ENCODE measurements around the gene RFC1.
A peak's percentile ranks its signal among the peaks of the same experiment; 100 is the strongest.
"Not testable (repeated sequence)": the region's sequence is repeated elsewhere in the genome, so short reads cannot be mapped to it uniquely, and the experiment has no call there.

The RFC1 gene

GRCh38 chr4:39371209-39371608 is 5.0 kb upstream of the RFC1 start:
- H3K36me3 Mint-ChIP-seq (ENCODE audit: low read depth); H3K4me1 Mint-ChIP-seq (ENCODE audit: low read depth); H3K4me3 Mint-ChIP-seq; H3K27me3 Mint-ChIP-seq (ENCODE audit: low read depth); H3K27ac Mint-ChIP-seq; DNase-seq (ENCODE audit: low spot score): not testable (repeated sequence)
- H3K9me3 Mint-ChIP-seq, result peaks cover 25% of the 10 kb centered on the region

- Mint-ChIP-seq H3K4me1 (ENCODE audit: low read depth) (peaks cover 8% of the 10 kb centered on the region), H3K27me3 (ENCODE audit: low read depth) (no peaks in the 10 kb centered on the region), H3K9me3 (peaks cover 25% of the 10 kb centered on the region), H3K4me3 (no peak overlapping the region), H3K36me3 (ENCODE audit: low read depth) (peaks cover 5% of the 10 kb centered on the region), H3K27ac (no peak overlapping the region)
- no peak for DNase-seq (ENCODE audit: low spot score)
Observed at GRCh38 chr4:39369301-39369700, 3.1 kb upstream of the RFC1 start.

DNA sequence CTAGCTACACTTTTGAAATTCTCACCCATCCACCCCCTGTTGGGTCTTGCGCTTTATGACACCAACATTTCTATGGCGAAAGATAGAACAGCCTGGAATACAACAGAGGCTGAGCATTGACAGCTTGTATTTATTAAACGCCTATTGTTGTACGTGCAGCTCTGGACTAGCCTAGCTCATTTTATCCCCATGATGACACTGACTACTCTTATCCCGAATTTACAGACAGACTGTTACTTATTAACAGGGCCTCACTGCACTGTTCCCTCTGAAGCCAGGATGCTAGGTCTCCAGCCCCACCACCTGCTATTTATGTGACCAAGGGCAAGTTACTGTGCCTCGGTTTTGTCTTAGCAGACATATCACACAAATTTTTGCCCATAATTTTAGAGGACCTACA is 1.0 kb upstream of the RFC1 start:
- Mint-ChIP-seq H3K36me3 (ENCODE audit: low read depth) (peaks cover 11% of the 10 kb centered on the region), H3K4me3 (peak overlapping the region; percentile 7), H3K27me3 (ENCODE audit: low read depth) (no peaks in the 10 kb centered on the region), H3K4me1 (ENCODE audit: low read depth) (peaks cover 22% of the 10 kb centered on the region), H3K27ac (no peak overlapping the region), H3K9me3 (peaks cover 20% of the 10 kb centered on the region)
- no peak for DNase-seq (ENCODE audit: low spot score)

GRCh38 chr4:39365360-39365759 is 802 bp downstream of the RFC1 start:
- H3K9me3 Mint-ChIP-seq, result peaks cover 8% of the 10 kb centered on the region
- DNase-seq (ENCODE audit: low spot score), result no peak
- peak overlapping the region; percentile 87 for H3K4me3 Mint-ChIP-seq
- H3K27me3 Mint-ChIP-seq (ENCODE audit: low read depth), result no peaks in the 10 kb centered on the region
- H3K4me1 Mint-ChIP-seq (ENCODE audit: low read depth), result peaks cover 25% of the 10 kb centered on the region
- H3K27ac Mint-ChIP-seq, result peak overlapping the region; percentile 88
- H3K36me3 Mint-ChIP-seq (ENCODE audit: low read depth), result peaks cover 13% of the 10 kb centered on the region

DNA sequence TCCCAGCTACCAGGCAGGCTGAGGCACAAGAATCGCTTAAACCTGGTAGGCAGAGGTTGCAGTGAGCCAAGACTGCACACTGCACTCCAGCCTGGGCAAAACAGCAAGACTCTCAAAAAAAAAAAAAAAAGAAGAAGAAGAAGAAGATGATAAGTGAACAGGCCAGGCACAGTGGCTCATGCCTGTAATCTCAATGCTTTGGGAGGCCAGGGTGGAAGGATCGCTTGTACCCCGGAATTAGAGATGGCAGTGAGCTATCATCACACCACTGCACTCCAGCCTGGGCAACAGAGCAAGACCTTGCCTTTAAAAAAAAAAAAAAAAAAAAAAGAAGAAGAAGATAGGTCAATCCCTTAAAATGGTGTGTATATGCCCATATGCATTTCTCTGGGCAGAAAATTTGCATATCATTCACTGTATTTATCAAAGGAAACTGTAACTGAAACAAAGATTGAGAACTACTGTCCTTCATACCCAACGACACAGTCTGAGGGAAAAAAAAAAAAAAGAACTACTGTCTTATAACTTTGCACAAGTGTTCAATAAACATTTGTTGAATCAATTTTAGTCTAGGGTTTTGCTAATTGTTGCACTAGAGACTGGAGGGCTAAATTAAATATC is 2.3 kb downstream of the RFC1 start:
- peak overlapping the region; percentile 82 for H3K27ac Mint-ChIP-seq
- no peak for DNase-seq (ENCODE audit: low spot score)
- H3K4me1 Mint-ChIP-seq (ENCODE audit: low read depth), result peaks cover 28% of the 10 kb centered on the region
- peaks cover 4% of the 10 kb centered on the region for H3K9me3 Mint-ChIP-seq
- peaks cover 17% of the 10 kb centered on the region for H3K36me3 Mint-ChIP-seq (ENCODE audit: low read depth)
- H3K4me3 Mint-ChIP-seq, result peak overlapping the region; percentile 74
- H3K27me3 Mint-ChIP-seq (ENCODE audit: low read depth), result no peaks in the 10 kb centered on the region

GRCh38 chr4:39362827-39363226 is 3.3 kb downstream of the RFC1 start:
- Mint-ChIP-seq H3K36me3 (ENCODE audit: low read depth) (peaks cover 20% of the 10 kb centered on the region), H3K27me3 (ENCODE audit: low read depth) (no peaks in the 10 kb centered on the region), H3K4me3 (peak overlapping the region; percentile 23), H3K9me3 (no peaks in the 10 kb centered on the region), H3K27ac (peak overlapping the region; percentile 8), H3K4me1 (ENCODE audit: low read depth) (peaks cover 30% of the 10 kb centered on the region)
- no peak for DNase-seq (ENCODE audit: low spot score)

- not testable (repeated sequence) for H3K27ac Mint-ChIP-seq; H3K27me3 Mint-ChIP-seq (ENCODE audit: low read depth); H3K9me3 Mint-ChIP-seq; DNase-seq (ENCODE audit: low spot score); H3K4me3 Mint-ChIP-seq
- Mint-ChIP-seq H3K36me3 (ENCODE audit: low read depth) (peaks cover 21% of the 10 kb centered on the region), H3K4me1 (ENCODE audit: low read depth) (peaks cover 37% of the 10 kb centered on the region)
Observed at GRCh38 chr4:39360611-39361010, 5.6 kb downstream of the RFC1 start.

GRCh38 chr4:39357002-39357401 is 9.2 kb downstream of the RFC1 start:
- no peak for DNase-seq (ENCODE audit: low spot score)
- H3K27me3 Mint-ChIP-seq (ENCODE audit: low read depth), result no peaks in the 10 kb centered on the region
- peaks cover 26% of the 10 kb centered on the region for H3K36me3 Mint-ChIP-seq (ENCODE audit: low read depth)
- H3K9me3 Mint-ChIP-seq, result no peaks in the 10 kb centered on the region
- peak overlapping the region; percentile 67 for H3K27ac Mint-ChIP-seq
- peaks cover 44% of the 10 kb centered on the region for H3K4me1 Mint-ChIP-seq (ENCODE audit: low read depth)
- H3K4me3 Mint-ChIP-seq, result peak overlapping the region; percentile 48

- Mint-ChIP-seq H3K4me3 (peak overlapping the region; percentile 85), H3K4me1 (ENCODE audit: low read depth) (peaks cover 47% of the 10 kb centered on the region), H3K9me3 (peaks cover 10% of the 10 kb centered on the region), H3K36me3 (ENCODE audit: low read depth) (peaks cover 40% of the 10 kb centered on the region), H3K27me3 (ENCODE audit: low read depth) (no peaks in the 10 kb centered on the region), H3K27ac (peak overlapping the region; percentile 98)
- DNase-seq (ENCODE audit: low spot score), result no peak
Observed at GRCh38 chr4:39354254-39354552, 12.0 kb downstream of the RFC1 start.

DNA sequence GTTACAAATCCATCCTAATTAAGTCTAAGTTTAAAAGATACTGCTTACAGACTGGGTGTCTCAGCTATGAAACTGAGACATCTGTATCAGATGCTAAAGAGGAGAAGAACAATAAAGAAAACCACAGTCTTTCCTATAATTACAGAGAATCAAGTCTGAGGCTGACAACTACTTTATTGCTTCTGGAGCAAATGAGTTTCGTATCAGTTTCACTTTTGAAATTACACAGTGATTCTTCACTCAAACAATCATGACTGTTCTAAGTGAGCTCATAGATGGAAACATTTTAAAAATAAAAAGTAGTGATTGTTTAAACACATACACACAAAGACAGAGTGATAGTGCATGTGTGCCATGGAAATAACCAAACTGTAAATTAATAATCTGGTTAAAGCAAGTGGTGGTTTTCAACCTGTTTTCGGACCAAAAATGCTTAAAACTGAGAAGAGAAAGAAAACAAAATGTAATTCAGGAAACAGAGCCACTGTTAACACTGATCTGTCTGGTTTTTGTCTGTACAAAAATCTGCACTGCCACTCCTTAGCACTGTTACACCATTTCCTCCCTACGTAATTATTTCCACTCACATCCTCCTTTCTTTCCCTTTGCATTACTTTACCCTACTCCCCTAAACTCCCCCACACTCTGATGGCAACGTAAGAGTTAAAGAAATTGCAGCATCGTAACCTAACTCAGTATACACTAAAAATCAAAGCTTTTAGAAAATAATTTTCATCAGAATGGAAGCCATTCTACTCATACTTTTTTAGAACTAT is 12.5 kb downstream of the RFC1 start:
- Mint-ChIP-seq H3K36me3 (ENCODE audit: low read depth) (peaks cover 40% of the 10 kb centered on the region), H3K9me3 (peaks cover 11% of the 10 kb centered on the region)

GRCh38 chr4:39353149-39353477 is 13.0 kb downstream of the RFC1 start:
- Mint-ChIP-seq H3K27ac (peak overlapping the region; percentile 98), H3K4me3 (peak overlapping the region; percentile 85), H3K36me3 (ENCODE audit: low read depth) (peaks cover 42% of the 10 kb centered on the region), H3K9me3 (peaks cover 11% of the 10 kb centered on the region), H3K4me1 (ENCODE audit: low read depth) (peaks cover 51% of the 10 kb centered on the region)
- not testable (repeated sequence) for DNase-seq (ENCODE audit: low spot score); H3K27me3 Mint-ChIP-seq (ENCODE audit: low read depth)

More for the DNA sequence above, 12.5 kb downstream of the RFC1 start:
- Mint-ChIP-seq H3K27ac (peak overlapping the region; percentile 98), H3K4me3 (peak overlapping the region; percentile 85), H3K4me1 (ENCODE audit: low read depth) (peaks cover 47% of the 10 kb centered on the region), H3K27me3 (ENCODE audit: low read depth) (no peaks in the 10 kb centered on the region)
- peak; percentile 45 for DNase-seq (ENCODE audit: low spot score)

DNA sequence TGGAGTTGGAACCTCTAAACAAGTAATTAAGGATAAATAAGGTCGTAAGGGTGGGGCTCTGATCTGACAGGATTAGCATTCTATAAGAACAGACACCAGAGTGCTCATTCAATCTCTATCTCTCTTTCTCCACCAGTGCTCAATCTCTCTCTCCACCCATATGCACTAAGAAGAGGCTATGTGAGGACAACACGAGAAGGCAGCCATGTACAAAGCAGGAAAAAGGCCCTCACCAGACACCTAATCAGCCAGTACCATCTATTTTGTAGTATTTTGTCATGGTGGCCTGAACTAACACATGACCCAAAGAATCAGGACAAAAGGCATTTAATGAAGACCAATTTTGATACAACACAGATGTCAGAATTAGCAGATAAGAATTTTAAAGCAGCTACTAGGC is 16.8 kb downstream of the RFC1 start:
- Mint-ChIP-seq H3K4me3 (no peak overlapping the region), H3K36me3 (ENCODE audit: low read depth) (peaks cover 46% of the 10 kb centered on the region), H3K9me3 (peaks cover 11% of the 10 kb centered on the region), H3K27me3 (ENCODE audit: low read depth) (no peaks in the 10 kb centered on the region), H3K4me1 (ENCODE audit: low read depth) (peaks cover 43% of the 10 kb centered on the region), H3K27ac (no peak overlapping the region)
- no peak for DNase-seq (ENCODE audit: low spot score)

DNA sequence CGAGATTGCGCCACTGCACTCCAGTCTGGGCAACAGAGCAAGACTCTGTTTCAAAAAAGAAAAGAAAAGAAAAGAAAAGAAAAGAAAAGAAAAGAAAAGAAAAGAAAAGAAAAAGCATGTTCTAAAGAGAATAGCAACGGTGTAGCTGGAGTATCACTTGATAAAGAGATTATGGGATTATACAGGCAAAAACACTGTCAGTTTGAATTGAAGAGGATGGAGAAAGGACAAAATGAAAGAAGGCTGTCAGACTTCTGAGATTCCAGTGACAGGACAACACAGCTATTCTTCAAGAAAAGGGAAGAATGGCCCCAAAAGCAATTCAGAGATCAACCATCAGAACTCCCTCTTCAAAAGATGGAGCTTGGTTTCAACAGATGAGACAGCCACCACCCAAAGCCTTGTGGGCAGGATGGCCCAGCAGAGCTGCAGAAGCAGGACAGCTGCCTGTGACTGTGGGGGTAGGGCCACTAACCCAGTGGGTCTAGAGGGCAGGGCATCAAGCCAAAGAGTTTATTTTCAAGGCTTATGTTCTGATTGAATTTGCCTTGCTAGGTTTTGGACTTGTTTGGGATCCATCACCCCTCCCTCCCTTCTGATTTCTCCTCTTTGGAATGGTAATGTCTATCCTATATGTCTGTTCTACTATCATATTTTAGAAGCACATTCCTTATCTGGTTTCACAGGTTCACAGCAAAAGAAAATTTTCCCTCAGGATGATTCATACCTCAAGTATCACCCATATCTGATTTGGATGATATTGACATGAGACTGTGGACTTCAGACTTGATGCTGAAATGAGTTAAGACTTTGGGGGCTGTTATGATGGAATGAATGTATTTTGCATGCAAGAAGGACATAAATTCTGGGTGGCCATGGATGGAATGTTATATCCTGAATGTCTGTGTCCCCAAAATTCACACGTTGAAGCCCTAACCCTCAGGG is 17.5 kb downstream of the RFC1 start:
- H3K4me1 Mint-ChIP-seq (ENCODE audit: low read depth), result peaks cover 38% of the 10 kb centered on the region
- H3K36me3 Mint-ChIP-seq (ENCODE audit: low read depth), result peaks cover 47% of the 10 kb centered on the region
- peak; percentile 39 for DNase-seq (ENCODE audit: low spot score)
- H3K27me3 Mint-ChIP-seq (ENCODE audit: low read depth), result no peaks in the 10 kb centered on the region
- no peak overlapping the region for H3K4me3 Mint-ChIP-seq
- H3K27ac Mint-ChIP-seq, result no peak overlapping the region
- H3K9me3 Mint-ChIP-seq, result peaks cover 11% of the 10 kb centered on the region
